Kidney (tissue), 14 donors: ENCODE data around the gene DEPDC5. TPM values are rescaled to one million over a fixed set of nuclear protein-coding genes. Genes with fewer than 3 reads are reported as not detected.

Source experiments
- DNase-seq, 5 donors: peaks; one replicate each; pipeline ENCODE4 v3.0.0-alpha.2; 2013 to 2020
- FAIRE-seq: peaks from 2 replicates; lab custom pipeline; 2012; peaks lifted over from hg19 to GRCh38; lab: Jason Lieb, UNC
- H3K27ac ChIP-seq, 2 donors: one replicate each; pipeline ENCODE4 v1.7.0; 2013; ENCODE audit warnings: low read depth in 2 of 2, low read length in 2 of 2, inconsistent platforms in 1 of 2
- H3K27me3 ChIP-seq: one replicate; pipeline ENCODE4 v1.7.1; 2013; ENCODE audit warnings: low read length, inconsistent platforms; ENCODE audit not compliant: control insufficient read depth, insufficient read depth
- H3K36me3 ChIP-seq, 3 donors: one replicate each; pipeline versions ENCODE4 v1.7.0 to v1.7.1; 2013; ENCODE audit warnings: low read length in 3 of 3, control low read depth in 1 of 3, inconsistent platforms in 1 of 3; ENCODE audit not compliant: insufficient read depth in 3 of 3, control insufficient read depth in 2 of 3
- H3K4me1 ChIP-seq, 3 donors: one replicate each; pipeline versions ENCODE4 v1.7.0 to v1.7.1; 2013; ENCODE audit warnings: low read length in 3 of 3, inconsistent platforms in 1 of 3, low read depth in 1 of 3; ENCODE audit not compliant: control insufficient read depth in 2 of 3, insufficient read depth in 2 of 3
- H3K4me3 ChIP-seq, 3 donors: one replicate each; pipeline versions ENCODE4 v1.7.0 to v1.8.1; 2013; ENCODE audit warnings: low read length in 3 of 3, control low read depth in 1 of 3, inconsistent platforms in 1 of 3
- H3K9ac ChIP-seq, 3 donors: one replicate each; pipeline versions ENCODE4 v1.7.0 to v1.7.1; 2013; ENCODE audit warnings: low read length in 3 of 3, control low read depth in 1 of 3, inconsistent platforms in 1 of 3
- H3K9me3 ChIP-seq, 3 donors: one replicate each; pipeline versions ENCODE4 v1.7.0 to v1.7.1; 2013; ENCODE audit warnings: low read length in 3 of 3, control low read depth in 1 of 3, inconsistent platforms in 1 of 3; ENCODE audit not compliant: control insufficient read depth in 2 of 3, insufficient read depth in 1 of 3
- intact Hi-C: fragments of 100-400 bp; cut with DNase I; formaldehyde crosslinking; loops from one replicate; pipeline ENCODE4 v1.11.1; 2022
- polyA plus RNA-seq: library from polyadenylated mRNA; stranded (reverse); fragments of 350-450 nt; fragmentation: Illumina TruSeq; extraction: RNeasy Lipid Tissue Mini Kit (QIAGEN cat#74804); gene quantifications from one replicate; pipeline ENCODE4 v1.2.3, GENCODE V29; 2014; ENCODE audit warnings: low read depth, low replicate concordance; ENCODE audit not compliant: insufficient read depth
- total RNA-seq: library from RNA; stranded (reverse); fragmentation: NEBNext Ultra II Directional; extraction: Animal tissue kit (Norgen Biotek cat#: 25700); gene quantifications from one replicate; pipeline ENCODE4 v1.2.1, GENCODE V29; 2021
- TF ChIP-seq, protein P1 (sequence below): IDR thresholded peaks from 3 replicates; pipeline ENCODE4 v1.5.1; 2012; ENCODE audit warnings: mild to moderate bottlenecking, moderate library complexity, borderline replicate concordance; ENCODE audit not compliant: insufficient read depth; ENCODE audit errors: extremely low read depth
- donor health status: control.
- donor health status: control.
- donor health status: control.
- donor health status: control.
- donor health status: control.
- donor health status: DM: yes; HTN: yes; CAD: no.
- donor health status: Normal renal cell carcinoma (clear cell type).

Gene DEPDC5
- total and polyA plus RNA-seq, 2 donors from 2014 or later: 12.1 to 27.3 TPM

DNA sequence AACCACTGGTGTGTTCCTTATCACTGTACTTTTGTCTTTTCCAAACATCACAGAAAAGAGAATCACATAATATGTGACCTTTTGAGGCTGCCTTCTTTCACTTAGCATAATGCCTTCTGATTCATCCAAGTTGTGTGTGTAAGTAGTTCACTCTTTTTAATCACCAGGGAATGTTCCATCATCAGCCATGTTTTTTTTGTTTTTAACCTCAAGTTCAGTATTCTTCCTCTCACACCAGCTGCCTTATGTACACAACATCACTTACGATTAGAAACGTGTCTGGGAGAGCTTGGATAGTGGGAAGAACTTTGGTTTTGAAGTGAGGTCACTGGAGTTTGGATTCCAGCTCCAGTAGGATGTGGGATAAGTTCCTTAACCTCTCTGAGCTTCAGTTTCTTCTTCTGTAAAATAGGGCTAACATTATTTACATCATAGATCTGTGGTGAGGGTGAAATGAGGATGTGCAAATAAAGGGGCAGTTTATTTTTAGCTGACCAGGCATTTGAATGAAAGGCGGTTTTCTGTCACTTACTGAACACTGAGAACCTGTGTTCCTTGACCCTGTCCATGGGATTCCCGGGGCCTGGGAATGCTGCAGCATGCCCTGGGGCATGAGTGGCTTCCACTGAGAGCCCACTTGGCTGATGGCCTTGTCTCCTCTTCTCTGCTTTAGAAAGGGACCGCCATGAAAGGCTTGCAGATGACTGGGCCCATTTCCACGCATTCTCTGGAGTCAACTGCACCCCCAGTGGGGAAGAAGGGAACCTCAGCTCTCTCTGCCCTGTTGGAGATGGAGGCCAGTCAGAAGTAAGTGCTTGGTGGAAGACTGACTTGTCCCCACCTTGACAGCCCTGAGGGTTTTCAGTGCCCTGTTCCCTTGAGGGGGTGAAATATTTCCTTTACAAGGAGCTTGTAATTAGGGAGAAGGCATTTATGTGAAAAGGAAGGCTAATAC, 92.6 kb downstream of the DEPDC5 start:
- H3K4me3 ChIP-seq: no peak overlapping the region
- no peaks in the 10 kb centered on the region for H3K4me1 ChIP-seq
- no peaks in the 10 kb centered on the region for H3K9me3 ChIP-seq
- H3K27me3 ChIP-seq: no peaks in the 10 kb centered on the region
- TF ChIP-seq, protein P1, sequence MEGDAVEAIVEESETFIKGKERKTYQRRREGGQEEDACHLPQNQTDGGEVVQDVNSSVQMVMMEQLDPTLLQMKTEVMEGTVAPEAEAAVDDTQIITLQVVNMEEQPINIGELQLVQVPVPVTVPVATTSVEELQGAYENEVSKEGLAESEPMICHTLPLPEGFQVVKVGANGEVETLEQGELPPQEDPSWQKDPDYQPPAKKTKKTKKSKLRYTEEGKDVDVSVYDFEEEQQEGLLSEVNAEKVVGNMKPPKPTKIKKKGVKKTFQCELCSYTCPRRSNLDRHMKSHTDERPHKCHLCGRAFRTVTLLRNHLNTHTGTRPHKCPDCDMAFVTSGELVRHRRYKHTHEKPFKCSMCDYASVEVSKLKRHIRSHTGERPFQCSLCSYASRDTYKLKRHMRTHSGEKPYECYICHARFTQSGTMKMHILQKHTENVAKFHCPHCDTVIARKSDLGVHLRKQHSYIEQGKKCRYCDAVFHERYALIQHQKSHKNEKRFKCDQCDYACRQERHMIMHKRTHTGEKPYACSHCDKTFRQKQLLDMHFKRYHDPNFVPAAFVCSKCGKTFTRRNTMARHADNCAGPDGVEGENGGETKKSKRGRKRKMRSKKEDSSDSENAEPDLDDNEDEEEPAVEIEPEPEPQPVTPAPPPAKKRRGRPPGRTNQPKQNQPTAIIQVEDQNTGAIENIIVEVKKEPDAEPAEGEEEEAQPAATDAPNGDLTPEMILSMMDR: no peak
- intact Hi-C loops: no loop called here
- FAIRE-seq (no peak), DNase-seq (no peak)
- H3K9ac ChIP-seq: no peak overlapping the region
- H3K27ac ChIP-seq: no peak overlapping the region
- H3K36me3 ChIP-seq: peaks cover 5 to 53% (median 41%) of the 10 kb centered on the region in 3 donors

- FAIRE-seq: no peak
- Histone ChIP-seq H3K9ac (no peak overlapping the region), H3K4me3 (no peak overlapping the region), H3K9me3 (no peaks in the 10 kb centered on the region), H3K4me1 (no peaks in the 10 kb centered on the region), H3K36me3 (peaks cover 5 to 46% (median 39%) of the 10 kb centered on the region in 3 donors), H3K27me3 (no peaks in the 10 kb centered on the region), H3K27ac (no peak overlapping the region)
- intact Hi-C loops: no loop called here
- TF ChIP-seq, protein P1: no peak
- DNase-seq: no peak
Measured at GRCh38 chr22:31848411-31848810, 94.6 kb downstream of the DEPDC5 start.

DNA sequence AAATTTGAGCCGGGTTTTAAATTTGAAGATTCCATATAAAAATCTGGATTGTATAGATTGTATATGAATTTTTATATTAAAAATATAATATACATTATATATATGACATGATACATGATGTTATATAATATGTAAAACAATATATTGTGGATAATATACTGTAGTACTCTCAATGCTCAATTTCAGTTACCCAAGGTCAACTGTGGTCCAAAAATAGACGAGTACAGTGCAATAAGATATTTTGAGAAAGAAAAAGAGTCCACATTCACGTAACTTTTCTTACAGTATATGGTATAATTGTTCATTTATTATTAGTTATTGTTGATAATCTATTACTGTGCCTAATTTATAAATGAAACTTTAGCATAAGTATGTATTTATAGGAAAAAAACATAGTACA, 96.3 kb downstream of the DEPDC5 start:
- Histone ChIP-seq H3K9ac (no peak overlapping the region), H3K9me3 (no peaks in the 10 kb centered on the region), H3K27ac (no peak overlapping the region), H3K36me3 (peaks cover 3 to 47% (median 37%) of the 10 kb centered on the region in 3 donors), H3K4me1 (no peaks in the 10 kb centered on the region), H3K27me3 (no peaks in the 10 kb centered on the region), H3K4me3 (no peak overlapping the region)
- no peak for FAIRE-seq
- DNase-seq: no peak
- intact Hi-C loops: no loop called here
- TF ChIP-seq, protein P1: no peak
